Cortex of kidney (tissue), 1 donor: Measurements from ENCODE around the gene DDX1.
"Not testable (repeated sequence)": the region's sequence is repeated elsewhere in the genome, so short reads cannot be mapped to it uniquely, and the experiment has no call there.

Experiments used
- DNase-seq: peaks from one replicate; lab custom pipeline; 2025; lab: John Stamatoyannopoulos, UW

The DDX1 gene

DNA sequence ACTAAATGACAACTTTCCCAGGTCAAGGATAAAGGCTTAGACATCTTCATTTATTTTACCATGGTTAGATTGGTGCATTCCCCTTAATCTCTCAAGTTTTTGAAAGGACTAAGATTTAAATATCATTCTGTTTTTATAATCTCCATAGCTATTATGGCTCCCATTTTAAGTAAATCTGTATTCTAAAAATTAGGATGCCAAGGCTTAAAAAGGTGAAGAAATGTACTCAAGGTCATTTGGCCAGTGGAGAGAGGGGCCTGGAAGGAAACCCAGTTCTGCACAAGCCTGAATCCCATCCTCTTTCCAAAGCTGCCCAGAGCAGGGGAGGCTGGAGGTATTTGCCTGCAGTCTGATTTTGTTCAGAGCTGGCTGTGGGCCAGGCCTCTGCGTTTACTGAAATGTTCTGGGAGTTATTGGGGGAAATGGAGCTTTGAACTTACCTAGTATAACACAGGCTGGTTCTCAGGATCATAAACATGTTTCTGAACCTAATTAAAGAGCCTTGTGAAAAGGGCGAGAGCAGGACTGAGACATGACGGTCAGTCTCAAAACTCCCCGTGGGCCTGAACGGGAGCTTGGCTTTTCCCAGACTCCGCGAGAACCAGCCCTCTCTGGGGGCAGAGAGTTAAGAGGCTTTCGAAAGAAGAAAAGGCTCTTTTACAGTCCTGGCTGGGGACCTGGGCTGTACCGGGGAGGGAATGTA is 85.6 kb downstream of the DDX1 start:
- DNase-seq = no peak

DNA sequence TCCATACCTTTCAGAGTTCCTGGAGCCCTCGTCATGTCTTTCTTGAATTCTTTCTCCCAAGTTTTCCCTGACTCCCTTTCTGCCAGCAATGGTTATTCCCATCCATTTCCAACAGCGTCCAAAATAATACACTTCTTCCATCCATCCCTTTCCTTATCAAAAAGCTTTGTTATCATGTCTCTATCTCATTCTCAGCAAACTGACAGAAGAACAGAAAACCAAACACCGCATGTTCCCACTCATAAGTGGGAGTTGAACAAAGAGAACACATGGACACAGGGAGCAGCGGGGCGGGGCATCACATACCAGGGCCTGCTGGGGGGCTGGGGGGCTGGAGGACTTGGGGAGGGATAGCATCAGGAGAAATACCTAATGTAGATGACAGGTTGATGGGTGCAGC is 86.7 kb downstream of the DDX1 start:
- no peak for DNase-seq

DNA sequence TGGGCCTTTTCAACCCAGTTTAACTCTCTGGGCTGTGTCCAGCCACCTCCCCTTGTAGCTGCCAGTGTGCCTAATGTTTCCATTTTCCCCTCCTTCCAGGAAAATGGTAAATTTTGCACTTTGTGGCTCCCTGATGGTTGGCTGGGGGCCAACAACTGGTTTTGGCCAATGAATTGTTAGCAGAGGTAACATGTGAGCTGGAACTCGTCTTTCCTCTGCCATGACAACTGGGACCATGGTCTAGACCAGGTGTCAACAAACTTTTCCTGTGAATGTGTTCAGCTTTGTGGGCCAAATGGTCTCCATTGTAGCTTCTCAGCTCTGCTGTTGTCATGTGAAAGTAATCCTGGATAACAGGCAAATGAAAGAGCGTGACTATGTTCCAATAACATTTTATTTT is 87.2 kb downstream of the DDX1 start:
- DNase-seq = no peak

DNA sequence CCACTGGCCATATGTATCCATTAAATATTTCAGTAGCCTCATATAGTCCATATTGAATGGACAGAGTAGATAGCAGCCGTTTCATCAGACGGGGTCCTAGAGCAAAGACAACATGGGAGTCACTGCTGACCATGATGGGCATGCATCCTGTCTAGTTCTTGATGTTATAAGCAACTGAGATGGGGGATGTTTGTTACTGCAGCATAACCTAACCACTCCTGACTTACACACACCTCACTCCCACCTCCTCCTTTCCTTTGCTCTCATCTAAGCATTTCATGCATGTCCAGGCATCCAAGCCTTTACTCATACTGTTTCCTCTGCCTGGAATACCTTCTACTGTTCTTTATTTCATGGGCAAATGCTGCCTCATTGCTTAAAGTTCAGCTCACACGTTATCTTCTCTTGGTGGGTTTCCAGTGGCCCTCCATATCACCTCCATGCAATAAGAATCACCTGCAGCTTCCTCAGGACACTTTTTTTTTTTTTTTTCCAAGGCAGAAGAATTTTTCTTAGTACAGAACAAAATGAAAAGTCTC is 87.8 kb downstream of the DDX1 start:
- DNase-seq = no peak

DNA sequence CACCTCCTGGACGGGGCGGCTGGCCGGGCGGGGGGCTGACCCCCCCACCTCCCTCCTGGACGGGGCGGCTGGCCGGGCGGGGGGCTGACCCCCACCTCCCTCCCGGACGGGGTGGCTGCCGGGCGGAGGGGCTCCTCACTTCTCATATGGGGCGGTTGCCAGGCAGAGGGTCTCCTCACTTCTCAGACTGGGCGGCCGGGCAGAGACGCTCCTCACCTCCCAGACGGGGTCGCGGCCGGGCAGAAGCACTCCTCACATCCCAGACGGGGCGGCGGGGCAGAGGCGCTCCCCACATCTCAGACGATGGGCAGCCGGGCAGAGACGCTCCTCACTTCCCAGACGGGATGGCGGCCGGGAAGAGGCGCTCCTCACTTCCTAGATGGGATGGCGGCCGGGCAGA is 88.5 kb downstream of the DDX1 start:
- DNase-seq = not testable (repeated sequence)
